GM21447 (cell line): ENCODE results near the gene CMIP.
A peak's percentile ranks its signal among the peaks of the same experiment; 100 is the strongest.
"Not testable (repeated sequence)": the region's sequence is repeated elsewhere in the genome, so short reads cannot be mapped to it uniquely, and the experiment has no call there.

Experiments
- ATAC-seq: cut with Tn5 transposase; IDR thresholded peaks from one replicate; pipeline ENCODE4 v1.9.1; 2021; ENCODE audit not compliant: unreplicated experiment

Gene CMIP

GRCh38 chr16:81514568-81515258 lies 70.1 kb downstream of the CMIP start:
- ATAC-seq, result no peak

GRCh38 chr16:81515281-81515680 lies 70.7 kb downstream of the CMIP start:
- ATAC-seq, result no peak

- no peak for ATAC-seq
Observed at GRCh38 chr16:81515721-81516120, 71.1 kb downstream of the CMIP start.

DNA sequence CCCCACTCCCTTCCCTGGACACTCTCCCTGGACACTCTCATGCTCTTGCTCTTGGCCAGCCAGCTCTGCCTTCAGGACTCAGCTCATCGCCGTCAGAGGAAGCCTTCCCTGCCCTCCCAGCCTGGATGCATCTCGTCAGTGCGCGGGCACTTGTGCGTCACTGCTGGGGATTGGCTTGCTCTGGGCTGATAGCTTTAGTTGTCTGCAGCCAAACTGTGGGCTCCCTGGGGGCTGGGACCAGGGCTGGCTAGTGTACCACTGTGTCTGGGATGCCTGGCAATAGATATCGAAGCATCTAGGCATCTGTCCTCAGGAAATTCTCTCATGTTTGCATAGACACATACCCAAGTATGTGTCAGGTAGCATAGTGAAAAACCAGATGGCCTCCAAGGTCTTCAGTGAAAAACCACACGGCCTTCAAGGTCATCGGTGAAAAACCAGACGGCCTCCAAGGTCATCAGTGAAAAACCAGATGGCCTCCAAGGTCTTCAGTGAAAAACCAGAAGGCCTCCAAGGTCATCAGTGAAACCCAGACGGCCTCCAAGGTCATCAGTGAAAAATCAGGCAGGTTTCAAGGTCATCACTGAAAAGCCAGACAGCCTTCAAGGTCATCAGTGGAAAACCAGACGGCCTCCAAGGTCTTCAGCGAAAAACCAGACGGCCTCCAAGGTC lies 72.0 kb downstream of the CMIP start:
- ATAC-seq, result no peak

- no peak for ATAC-seq
Observed at GRCh38 chr16:81517150-81517499, 72.5 kb downstream of the CMIP start.

- no peak for ATAC-seq
Observed at GRCh38 chr16:81517629-81518438, 73.2 kb downstream of the CMIP start.

- no peak for ATAC-seq
Observed at GRCh38 chr16:81518439-81518757, 73.8 kb downstream of the CMIP start.

GRCh38 chr16:81519301-81520150 lies 74.9 kb downstream of the CMIP start:
- ATAC-seq, result peak; percentile 47

GRCh38 chr16:81520151-81520470 lies 75.5 kb downstream of the CMIP start:
- no peak for ATAC-seq

GRCh38 chr16:81520560-81521135 lies 76.0 kb downstream of the CMIP start:
- no peak for ATAC-seq

DNA sequence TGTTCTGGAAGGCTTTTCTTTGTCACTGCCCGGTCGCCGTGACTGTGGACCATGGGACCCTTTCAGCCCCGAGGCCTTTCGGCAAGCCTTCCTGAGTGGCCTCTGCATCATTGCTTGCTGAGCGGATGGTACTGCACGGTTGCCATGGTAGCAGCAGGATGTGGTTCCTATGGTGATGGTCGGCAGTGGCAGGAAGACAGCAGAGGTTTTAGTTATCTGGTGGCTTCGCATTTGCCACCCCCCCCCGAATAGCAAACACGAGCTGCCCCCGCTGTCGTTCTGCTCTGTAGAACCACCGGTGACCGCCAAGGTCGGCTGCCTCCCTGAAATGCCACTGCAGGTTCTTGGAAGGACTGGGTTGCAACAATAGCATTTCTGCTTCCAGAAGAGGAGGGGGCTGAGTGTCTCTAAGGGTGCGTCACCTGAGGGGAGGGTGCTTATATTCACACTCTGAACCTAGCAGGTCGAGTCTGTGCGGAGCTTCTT lies 76.6 kb downstream of the CMIP start:
- ATAC-seq, result peak; percentile 57

DNA sequence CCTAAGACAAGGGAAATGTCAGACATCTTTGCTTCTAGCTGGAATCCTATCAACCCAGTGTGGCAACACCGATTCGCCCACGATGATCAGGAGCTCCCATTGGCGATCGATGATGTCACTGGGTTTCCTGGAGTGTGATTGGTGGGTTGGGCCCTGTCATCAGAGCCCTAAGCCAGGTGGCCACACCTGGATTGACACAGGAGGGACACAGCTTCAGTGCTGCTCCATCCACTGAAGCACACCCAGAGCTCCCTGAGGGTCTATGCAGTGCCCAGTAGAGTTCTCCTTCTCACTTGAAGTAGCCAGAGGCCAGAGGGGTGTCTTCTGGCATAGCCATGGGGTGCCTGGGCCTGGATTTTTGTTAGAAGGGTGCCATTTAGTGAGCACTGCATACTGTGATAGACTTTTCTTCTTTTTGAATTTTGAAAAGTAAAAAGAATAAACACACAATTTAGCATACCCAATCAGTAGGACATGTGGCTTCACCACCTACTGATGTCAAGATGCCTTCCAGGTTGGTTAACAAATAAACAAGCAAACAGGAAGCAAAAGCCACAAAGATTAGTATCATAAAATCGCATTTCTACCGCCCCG lies 77.6 kb downstream of the CMIP start:
- no peak for ATAC-seq

DNA sequence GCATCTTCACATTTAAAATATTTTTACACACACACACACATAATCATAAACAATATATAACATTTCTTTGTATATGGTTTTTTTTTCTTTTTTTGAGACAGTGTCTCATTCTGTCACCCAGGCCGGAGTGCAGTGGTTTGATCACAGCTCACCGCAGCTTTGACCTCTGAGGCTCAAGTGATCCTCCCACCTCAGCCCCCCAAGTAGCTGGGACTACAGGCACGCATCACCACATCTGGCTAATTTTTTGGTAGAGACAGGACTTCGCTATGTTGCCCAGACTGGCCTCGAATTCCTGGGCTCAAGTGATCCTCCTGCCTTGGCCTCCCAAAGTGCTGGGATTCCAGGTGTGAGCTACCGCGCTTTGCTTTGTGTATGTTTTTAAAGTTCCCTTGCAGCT lies 78.2 kb downstream of the CMIP start:
- not testable (repeated sequence) for ATAC-seq

DNA sequence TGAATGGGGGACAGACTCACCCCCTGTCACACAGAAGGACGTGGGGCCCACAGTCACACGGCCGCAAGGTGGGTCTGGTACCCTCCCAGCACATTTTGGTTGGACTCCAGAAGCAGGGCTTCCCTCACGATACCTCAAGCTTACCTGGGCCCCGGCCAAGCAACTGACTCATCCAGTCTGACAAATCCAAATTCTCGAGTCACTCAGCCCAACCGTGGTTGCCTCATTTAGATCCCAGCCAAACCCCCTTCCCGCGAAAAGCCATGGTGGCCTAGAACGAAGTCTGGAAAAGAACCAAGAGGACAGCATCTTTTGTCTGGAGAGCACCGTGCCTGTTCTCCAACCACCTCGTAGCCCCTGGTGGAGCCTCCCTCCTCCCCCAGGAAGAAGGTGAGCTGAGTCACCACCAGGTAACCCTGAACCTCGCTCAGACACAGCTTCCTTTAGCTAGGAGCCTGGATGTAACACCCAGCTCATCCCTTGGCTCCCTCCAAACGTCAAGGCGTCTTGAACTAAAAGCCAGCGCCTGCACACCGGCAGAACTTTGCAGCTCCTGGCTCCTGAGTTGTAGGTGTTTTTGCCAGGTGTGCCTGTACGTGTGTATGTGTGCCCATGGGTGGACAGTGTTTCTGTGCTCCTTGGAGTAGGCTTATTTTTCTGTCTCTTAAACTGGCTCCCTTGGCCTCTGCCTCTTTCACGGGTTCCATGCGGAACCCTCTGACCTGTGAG lies 78.9 kb downstream of the CMIP start:
- ATAC-seq, result no peak

GRCh38 chr16:81524382-81524781 lies 79.8 kb downstream of the CMIP start:
- no peak for ATAC-seq

GRCh38 chr16:81524885-81525284 lies 80.3 kb downstream of the CMIP start:
- ATAC-seq, result not testable (repeated sequence)

DNA sequence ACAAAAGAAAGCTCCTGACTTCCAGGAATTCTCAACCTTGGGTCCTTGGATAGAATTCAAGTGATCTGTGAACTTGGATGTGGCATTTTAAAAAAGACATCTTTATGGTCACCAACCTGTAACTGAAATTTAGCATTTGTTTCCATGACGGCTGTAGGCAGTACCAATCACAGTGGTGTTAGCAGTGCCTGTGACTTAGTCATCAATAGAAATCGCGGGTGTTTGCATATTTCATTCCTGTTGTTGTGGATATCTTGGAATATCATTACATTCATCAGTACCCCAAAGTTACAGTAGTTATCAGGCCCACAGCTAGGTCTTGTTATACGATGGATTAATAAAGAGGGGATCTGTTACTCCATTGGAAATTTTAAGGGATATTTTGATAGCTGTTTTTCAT lies 81.6 kb downstream of the CMIP start:
- ATAC-seq, result no peak

- ATAC-seq, result no peak
Observed at GRCh38 chr16:81526935-81527334, 82.3 kb downstream of the CMIP start.

DNA sequence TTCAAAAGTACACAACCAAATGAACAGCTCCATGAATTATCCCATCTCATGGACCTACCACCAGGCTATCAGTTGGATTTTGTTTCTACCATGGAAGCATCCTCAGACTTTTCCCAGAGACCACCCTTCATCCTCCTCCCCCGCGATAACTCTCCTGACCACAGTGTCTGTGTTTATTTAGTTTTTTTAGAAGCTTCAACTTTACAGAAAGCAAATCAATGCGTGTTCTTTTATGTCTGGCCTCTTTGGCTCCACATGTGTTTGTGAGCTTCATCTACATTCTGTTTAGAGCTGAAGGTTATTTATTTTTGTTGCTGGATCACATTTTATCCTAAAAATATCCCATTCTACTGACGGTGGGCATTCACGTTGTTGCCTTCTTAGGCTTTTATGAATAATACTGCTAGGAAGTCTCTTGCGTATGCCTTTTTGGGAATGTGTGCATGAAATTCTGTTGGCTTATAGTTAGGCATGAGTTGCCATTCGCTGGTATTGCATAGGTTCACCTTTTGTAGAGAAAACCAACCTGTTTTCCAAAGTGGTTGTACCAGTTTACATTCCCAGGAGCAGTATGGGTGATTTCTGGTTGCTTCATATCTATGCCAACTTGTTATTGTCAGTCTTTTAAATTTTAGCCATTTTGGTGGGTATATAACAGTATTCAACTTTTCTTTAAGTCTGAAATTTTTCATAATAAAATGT lies 83.0 kb downstream of the CMIP start:
- ATAC-seq, result no peak
